Activated CD4-positive, alpha-beta T cell treated with anti-CD3 and anti-CD28 coated beads, Interleukin-2, amount 50 U/mL, for 1 hour (primary cell): ENCODE data around the gene CD74.
"Not testable (repeated sequence)": the region's sequence is repeated elsewhere in the genome, so short reads cannot be mapped to it uniquely, and the experiment has no call there.

Source experiments
- DNase-seq: peaks from one replicate; pipeline ENCODE4 v3.0.0-alpha.2; 2020

CD74 gene

DNA sequence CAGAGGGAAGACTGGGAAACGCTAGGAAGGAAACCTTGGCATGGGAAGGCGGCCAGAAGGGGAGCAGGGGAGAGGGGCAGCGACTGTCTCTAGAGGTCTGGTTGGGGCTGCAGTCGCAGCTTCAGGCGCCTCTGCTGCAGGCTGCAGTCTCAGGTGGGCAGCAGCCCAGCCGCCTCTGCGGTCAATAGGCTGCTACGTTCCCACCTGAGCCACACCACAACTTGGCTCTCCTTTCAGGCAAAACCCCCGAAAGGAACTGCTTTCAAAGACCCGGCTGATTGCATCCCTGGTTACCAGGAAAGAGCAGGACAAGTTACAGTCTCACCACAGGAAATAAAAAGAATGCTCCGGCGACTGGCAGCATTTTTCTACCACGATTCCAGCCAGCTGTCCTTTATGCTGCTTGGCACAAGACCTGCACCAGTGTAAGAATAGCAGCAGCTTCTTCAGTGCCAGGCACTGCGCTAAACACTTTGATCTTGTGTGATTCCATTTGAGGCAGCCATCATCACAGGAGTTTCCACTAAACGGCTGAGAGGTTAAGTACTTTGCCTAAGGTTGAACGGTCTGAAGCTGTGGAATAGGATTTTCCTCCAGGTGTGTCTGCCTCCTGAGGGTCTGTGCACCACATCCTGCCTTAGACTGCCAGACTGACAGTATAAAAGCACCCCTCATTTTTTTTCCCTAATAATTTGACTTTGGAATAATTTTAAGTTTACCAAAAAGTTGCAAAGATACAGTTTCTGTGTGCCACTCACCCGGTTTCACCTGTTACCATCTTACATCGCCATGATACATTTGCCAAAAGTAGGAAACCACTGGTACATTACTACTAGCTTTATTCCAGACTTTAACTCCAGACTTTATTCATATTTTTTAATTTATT is 29.3 kb upstream of the CD74 start:
- no peak for DNase-seq

DNA sequence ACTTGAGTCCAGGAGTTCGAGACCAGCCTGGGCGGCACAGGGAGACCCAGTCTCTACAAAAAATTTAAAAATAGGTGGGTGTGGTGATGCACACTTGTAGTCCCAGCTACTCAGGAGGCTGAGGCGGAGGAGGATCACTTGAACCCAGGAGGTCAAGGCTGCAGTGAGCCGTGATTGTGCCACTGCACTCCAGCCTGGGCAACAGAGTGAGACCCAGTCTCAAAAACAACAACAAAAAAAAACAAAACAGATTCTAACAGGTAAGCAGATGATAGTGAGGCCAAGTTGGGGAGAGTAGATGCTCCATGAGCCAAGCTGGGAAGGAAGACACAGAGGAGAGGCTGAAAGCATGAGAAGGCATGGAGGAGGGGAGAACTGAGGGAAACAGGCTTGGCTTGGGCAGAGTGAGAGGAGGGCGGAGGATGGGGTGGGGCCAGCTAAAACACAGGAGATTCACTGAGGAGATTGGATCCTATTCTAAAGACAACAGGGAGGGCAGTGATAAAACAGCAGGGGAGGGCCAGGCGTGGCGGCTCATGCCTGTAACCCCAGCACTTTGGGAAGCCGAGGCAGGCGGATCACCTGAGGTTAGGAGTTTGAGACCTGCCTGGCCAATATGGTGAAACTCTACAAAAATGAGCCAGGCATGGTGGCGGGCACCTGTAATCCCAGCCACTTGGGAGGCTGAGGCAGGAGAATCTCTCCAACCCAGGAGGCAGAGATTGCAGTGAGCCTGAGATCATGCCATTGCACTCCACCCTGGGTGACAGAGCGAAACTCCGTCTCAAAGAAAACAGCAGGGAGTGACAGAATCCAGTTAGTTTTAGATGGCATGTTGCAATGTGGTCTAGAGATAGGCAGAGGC is 28.5 kb upstream of the CD74 start:
- no peak for DNase-seq

DNA sequence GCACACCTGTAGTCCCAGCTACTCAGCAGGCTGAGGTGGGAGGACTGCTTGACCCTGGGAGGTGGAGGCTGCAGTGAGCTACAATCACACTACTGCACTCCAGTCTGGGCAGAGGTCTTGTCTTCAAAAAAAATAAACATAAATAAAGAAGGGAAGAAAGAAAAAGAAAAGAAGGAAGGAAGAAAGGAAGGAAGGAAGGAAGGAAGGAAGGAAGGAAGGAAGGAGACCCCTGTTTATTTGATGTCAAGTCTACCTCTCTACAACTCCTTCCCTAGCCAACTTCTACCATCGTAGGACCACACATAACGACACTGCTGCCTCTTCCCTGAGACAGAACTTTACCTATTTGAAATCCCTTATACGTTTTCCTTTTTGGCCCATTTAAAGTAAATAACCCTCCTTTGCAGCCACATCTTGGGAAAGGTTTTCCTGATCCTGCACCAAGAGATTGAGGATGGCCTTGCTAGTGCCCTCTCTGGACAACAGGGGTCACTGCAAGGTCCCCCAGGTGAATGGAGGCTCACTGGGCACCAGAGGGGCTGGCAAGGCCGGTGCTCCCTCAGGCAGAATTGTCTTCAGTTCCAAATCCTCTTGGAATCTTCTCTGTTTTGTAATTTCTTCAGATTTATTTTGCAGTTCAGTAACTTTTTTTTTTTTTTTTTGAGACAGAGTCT is 26.3 kb upstream of the CD74 start:
- no peak for DNase-seq

DNA sequence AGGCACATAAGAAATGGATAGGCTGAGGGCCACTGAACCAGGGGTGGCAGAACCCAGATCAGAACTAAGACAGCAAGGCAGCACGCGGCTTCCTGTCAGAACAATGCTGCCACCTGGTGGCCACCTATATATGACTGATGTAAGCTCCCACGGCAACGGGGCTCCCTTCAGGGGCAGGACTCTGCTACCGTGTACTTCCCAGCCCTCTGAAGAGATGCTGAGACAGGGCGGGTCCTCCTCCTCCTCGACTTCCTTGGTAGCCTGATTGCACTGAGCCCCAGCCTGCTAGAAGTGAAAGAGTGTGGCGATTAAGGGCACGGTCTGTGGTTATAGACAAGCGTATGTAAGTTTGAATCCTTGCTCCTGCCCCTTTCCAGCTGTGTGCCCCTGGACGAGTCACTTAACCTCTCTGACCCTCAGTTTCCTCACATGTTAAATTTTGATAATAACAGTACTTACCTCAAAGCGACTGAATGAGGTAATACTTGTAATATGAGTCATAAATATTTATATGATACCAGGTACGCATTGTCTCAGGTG is 23.5 kb upstream of the CD74 start:
- peak; percentile 93 for DNase-seq

DNA sequence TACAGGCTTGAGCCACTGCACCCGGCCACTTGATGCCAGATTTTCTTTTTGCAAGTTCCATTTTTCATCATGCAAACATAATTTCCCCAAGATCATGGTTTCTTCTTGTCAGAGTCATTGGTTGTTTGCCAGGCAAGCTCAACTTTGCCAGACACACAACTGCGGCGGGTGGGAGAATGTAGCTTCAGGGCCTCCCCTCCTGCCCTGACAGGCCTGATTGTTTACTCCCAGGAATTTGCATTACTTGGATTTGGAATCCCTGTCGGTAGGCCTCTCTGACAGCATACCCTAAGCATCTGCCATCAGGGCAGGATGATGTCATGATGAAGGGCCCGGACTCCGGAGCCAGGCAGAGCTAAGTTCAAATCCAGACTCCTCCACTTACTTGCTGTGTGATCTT is 21.8 kb upstream of the CD74 start:
- DNase-seq: no peak

DNA sequence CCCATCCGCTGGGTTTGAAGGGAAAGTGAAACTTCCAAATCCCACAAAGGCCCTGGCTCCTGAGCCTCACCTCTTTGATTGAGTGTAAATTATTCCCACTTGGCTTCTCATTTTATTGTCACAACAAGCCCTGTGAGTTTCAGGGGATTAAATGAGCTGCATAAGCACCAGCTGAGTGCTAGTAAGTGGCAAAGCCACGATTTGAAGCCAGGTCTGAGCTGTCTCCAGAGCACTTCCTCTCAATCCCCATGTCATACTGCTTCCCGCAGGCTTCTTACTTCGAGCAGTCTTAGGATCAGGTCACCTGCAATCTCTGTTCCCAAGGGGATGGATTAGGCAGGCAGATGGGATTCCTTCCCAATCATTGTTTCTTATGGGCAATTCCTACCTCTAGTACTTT is 18.9 kb upstream of the CD74 start:
- no peak for DNase-seq

DNA sequence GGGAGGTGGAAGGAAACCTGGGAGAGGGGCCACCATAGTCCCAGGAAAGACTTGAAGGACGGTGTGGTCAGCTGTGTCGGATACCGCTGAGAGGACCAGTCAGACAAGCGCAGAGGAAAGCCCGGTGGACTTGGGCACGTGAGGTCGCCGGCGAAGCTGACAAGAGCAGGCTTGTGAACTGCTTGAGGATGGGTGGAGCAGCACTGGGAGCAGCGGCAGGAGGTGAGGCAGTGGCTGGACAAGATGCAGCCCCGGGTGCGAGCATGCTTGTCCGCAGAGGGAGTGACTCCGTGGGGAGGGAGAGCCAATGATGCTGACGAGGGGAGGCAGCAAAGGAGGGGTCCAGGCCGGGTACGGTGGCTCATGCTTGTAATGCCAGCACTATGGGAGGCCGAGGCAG is 18.3 kb upstream of the CD74 start:
- no peak for DNase-seq

DNA sequence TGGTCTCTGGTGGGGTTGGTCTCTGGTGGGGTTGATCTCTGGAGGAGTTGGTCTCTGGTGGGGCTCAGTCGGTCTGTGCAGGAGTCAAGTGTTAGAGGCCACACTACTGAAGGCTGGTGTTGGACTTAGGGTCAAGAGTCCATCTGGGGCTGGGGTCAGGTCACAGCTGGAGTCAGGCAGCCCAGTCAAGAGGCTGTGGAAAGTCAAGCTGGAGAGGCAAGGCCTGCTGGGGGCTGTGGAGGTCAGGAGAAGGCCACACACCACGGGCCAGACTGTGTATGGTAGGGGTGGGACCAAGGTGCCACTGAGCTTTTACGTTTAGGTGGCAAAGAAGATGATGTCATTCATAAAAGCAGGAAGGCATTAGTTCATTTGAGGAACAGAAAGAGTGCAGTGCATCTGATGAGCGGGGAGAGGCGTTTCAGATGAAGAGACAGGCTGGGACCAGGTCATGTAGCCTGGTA is 16.7 kb upstream of the CD74 start:
- DNase-seq: no peak

DNA sequence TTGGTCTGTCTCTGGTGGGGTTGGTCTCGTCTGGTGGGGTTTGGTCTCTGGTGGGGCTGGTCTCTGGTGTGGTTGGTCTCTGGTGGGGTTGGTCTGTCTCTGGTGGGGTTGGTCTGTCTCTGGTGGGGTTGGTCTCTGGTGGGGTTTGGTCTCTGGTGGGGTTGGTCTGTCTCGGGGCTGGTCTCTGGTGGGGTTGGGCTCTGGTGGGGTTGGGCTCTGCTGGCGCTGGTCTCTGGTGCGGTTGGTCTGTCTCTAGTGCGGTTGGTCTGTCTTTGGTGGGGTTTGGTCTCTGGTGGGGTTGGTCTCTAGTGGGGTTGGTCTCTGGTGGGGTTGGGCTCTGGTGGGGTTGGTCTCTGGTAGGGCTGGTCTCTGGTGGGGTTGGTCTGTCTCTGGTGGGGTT is 16.3 kb upstream of the CD74 start:
- DNase-seq: no peak

DNA sequence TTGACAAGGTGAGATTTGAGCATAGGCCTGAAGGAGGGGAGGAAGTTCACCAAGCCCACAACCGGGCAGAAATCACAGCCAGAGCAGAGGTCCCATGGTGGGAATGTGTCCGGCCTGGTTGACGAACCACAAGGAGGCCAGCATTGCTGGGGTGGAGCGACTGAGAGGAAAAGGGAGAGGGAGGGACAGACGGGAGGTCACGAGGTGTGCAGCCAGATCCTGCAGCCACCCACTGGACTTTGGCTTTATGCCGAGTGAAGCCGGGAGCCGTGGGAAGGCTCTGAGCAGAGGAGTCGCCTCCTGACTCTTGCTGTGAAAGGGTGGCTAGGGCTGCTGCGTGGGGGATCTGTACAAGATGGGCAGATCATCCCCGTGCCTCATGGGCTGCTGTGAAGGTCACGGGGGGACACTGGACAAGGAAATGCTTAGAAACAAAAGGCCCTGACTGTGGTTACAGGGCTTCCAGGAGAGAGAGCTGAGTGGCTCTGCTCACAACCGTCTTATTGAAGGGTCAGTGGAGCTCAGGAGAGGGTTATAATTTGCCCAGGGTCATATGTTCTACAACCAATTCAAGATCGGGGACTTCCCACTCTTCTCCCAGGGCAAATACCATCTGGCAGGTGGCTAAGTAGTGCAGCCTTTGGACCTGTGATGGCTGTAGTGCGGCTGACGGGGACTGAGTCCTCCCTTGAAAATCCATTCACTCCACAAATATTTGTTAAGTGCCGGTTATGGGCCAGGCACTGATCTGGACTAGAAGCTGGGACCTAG is 15.6 kb upstream of the CD74 start:
- no peak for DNase-seq

DNA sequence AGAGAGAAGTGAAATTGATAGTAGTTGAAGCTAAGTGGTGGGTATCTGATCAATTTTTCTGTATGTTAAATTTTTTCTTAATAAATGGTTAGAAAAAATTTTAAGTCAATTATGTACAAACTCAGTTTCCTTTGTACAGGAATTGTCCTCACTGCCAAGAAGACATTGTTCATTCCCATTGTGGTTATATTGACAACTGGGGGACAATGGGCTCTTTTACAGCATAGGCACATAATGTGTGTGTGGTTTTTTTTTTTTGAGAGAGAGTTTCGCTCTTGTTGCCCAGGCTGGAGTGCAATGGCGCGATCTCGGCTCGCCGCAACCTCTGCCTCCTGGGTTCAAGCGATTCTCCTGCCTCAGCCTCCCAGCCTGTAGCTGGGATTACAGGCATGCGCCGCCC is 13.5 kb upstream of the CD74 start:
- DNase-seq: not testable (repeated sequence)

DNA sequence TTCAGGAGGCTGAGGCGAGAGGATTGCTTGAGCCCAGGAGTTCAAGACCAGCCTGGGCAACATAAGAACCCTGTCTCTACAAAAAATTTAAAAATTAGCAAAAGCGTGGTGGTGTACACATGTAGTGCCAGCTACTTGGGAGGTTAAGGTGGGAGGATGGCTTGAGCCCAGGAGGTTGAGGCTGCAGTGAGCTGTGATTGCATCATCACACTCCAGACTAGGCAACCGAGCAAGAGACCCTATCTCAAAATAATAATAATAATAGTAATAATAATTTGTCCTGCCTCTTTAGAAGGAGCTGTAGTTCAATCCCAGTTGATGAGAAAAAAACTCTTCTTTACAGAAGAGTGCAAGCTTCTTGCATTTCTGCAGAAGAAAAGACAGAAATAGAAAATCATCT is 10.0 kb upstream of the CD74 start:
- no peak for DNase-seq

DNA sequence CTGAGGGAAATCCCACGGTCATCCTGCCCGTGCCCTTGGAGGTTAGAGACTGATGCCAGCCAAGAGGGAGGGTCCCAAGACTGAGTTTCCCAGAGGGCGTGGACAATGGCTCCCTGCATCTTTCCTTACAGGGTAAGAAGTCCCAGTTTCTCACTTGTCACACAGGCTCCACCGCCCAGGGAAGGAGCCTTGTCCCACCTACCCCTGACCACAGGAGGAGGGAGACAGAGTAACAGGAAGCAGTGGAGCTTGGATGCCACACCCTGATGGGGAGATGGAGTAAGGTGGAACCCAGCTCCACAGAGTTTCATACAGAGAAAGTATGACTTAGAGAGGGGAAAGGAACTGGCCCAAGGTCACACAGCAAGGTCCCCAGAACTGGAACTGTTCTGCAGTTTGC is 9.4 kb upstream of the CD74 start:
- no peak for DNase-seq

DNA sequence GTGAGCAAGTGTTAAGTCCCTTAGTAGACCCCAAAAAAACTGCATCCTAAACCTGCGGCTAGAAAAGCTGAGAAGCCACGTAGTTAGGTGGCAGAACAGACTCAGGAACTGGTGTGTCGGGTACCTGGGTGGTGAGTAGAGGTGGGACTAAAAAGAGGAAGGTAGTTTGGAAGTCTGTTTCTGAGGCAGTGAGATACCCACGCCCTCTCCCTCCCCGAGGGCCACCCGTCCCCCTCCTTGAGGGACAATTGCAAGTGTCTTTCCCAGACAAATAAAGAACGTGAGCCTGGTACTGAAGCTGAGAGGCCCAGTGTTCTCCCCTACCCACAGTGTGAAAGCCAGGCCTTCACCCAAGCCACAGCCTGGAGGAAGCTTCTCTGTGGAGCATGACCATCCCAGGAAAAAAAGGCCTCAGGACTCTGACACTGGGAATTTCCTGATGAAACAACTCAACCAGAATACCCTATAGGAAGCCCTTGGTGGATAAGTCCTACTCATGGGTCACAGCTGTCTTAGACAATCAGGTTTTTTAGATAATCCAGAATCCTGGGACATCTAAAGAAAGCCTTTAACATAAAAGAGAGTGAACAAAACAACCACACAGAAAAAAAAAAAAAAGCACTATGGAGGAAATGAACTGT is 7.0 kb upstream of the CD74 start:
- no peak for DNase-seq

DNA sequence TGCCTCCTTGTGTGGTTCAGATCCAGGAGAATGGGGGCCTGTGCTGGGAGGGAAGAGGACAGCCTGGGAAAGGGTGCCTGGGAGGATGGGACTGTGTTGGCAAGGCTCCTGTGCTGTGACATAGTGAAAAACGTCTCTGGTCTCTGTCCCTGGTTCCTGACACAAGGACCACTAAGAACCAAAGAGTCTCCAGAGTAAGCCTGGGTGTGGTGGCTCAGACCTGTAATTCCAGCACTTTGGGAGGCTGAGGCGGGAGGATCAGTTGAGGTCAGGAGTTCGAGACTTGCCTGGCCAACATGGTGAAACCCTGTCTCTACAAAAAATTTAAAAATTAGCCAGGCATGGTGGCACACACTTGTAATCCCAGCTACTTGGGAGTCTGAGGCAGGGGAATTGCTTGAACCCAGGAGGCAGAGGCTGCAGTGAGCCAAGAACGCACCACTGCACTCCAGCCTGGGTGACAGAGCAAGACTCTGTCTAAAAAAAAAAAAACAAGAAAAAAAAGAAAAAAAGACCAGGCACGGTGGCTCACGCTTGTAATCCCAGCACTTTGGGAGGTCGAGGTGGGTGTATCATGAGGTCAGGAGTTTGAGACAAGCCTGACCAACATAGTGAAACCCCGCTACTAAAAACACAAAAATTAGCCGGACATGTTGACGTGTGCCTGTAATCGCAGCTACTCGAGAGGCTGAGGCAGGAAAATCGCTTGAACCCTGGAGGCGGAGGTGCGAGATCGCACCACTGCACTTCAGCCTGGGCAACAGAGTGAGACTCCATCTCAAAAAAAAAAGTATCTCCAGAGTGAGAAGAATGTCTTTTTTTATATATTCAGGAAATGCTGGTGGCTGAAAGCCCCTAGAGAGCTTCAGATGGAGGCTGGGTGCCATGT is 1.4 kb upstream of the CD74 start:
- not testable (repeated sequence) for DNase-seq

DNA sequence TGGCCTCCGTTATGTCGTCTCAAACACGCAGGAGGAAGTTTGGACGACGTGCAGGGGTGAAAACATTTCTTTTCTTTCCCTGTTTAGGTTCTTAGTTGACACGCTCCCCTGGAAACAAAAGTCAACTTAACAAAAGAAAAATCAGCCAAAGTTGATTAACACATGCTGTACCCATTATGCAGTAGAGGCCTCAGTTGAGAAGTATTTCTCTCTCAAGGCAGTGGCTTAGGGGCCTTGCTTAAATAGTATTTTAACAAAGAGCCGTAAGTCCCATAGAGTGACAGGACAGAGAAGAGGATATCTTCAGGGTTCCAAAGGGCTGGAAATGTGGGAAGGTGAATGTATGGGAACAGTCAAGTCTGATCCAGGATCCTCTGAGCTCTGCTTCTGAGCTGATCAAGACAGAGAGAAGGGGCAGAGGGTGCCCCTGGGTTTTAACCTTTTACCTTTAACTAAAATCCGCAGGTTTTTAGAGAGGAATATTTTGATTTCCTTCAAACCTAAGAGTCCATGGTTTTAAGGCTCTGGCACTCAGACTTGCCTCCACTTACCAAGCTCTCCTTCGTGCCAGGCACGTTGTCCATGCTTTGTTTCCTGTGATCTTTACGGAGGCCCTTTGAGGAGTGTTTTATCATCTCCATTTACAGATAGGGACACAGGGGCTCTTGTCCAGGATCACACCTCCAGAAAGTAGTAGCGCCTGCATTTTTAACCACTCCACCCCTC is 629 bp upstream of the CD74 start:
- DNase-seq: no peak

DNA sequence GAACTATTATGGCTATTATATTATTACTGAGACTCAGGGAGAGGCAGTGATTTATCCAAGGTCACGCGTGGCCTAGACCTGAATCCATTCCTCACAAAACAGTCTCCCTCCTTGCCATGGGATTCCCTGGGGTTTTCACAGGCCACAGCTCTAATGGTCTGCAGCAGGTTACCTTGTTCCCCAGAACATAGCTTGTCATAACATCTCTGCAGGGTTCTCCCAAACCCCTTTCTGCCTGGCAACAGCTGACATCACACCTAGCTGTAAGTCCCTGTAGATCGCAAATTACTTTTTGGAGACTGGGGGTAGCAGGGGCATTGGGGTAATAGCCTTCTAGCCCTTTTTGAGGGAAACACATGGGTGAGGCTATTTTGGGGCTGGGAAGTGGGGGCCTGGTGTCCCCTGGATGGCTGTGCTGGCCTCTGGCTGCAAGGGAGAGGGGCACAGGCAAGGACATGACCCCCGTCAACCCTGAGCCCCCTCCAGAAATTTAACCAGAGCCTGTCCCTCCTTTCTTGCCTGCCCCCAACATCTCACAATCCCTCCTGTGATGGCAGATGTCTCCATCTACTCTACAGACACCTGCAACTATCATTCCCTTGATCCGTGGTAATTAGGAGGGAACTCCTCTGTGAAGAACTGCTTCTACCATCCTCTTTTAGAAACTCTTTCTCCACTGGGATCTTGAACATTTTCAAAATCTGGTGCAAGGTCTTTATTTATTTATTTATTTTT is 1.3 kb downstream of the CD74 start:
- peak; percentile 73 for DNase-seq

DNA sequence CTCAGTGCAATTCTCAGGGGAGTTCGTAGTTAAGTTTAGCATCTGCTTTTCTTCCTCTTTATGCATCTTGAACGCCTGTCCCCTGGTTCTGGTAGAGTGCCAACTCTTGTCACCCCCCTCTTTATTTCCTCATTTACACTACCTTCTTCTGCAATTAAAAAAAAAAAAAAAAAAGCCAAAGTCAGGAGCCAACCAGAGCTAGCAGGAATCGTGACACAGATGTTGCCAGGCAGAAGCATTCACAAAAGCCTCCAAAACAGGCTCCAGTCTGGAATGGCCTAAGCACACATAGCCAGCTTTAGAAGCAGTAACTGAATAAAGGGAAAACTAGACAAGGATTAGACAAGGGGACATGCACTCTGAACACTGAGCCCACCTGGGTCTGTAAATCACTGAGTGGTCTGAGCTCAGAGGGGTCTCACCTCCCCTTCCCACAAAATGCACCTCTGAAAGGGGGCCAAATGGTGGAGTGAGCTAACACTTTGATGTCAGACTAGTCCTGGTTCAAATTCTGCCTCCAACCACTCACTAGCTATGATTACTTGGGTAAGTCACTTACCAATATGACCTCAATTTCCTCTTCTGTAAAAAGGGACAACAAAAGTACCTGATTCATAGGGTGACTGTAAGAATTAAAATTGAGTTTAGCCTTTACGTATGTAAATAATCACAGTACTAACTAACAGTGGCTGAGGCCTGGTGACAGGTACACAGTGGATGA is 2.0 kb downstream of the CD74 start:
- peak; percentile 49 for DNase-seq
